Liver (tissue), 9 donors: ENCODE data around the gene RNMT. TPM values are rescaled to one million over a fixed set of nuclear protein-coding genes. Genes with fewer than 3 reads are reported as not detected.
"Not testable (repeated sequence)": the region's sequence is repeated elsewhere in the genome, so short reads cannot be mapped to it uniquely, and the experiment has no call there.

Experiments used
- DNase-seq: peaks from one replicate; pipeline ENCODE4 v3.0.0-alpha.2; 2017; ENCODE audit warnings: low spot score
- H3K27ac ChIP-seq, 2 donors: one replicate each; pipeline ENCODE4 v1.7.0; 2013; ENCODE audit warnings: inconsistent platforms in 2 of 2, low read length in 2 of 2, control low read depth in 1 of 2, low read depth in 1 of 2, mild to moderate bottlenecking in 1 of 2
- H3K27me3 ChIP-seq, 4 donors: one replicate each; pipeline versions ENCODE4 v1.6.1 to v1.7.0; 2013; ENCODE audit warnings: low read length in 3 of 4, inconsistent platforms in 1 of 4, mild to moderate bottlenecking in 1 of 4, moderate library complexity in 1 of 4; ENCODE audit not compliant: control insufficient read depth in 4 of 4, insufficient read depth in 4 of 4
- H3K36me3 ChIP-seq, 4 donors: one replicate each; pipeline versions ENCODE4 v1.6.1 to v1.7.0; 2013; ENCODE audit warnings: low read length in 3 of 4, mild to moderate bottlenecking in 3 of 4, low read depth in 1 of 4, moderate library complexity in 1 of 4; ENCODE audit not compliant: control insufficient read depth in 4 of 4, insufficient read depth in 3 of 4
- H3K4me1 ChIP-seq, 4 donors: one replicate each; pipeline versions ENCODE4 v1.6.1 to v1.7.0; 2013; ENCODE audit warnings: low read length in 3 of 4, mild to moderate bottlenecking in 3 of 4, moderate library complexity in 1 of 4; ENCODE audit not compliant: control insufficient read depth in 4 of 4, insufficient read depth in 4 of 4
- H3K4me3 ChIP-seq, 3 donors: one replicate each; pipeline versions ENCODE4 v1.6.1 to v1.7.0; 2013; ENCODE audit warnings: low read length in 3 of 3, control low read depth in 1 of 3, low read depth in 1 of 3, mild to moderate bottlenecking in 1 of 3
- H3K9ac ChIP-seq, 2 donors: one replicate each; pipeline ENCODE4 v1.7.0; 2013; ENCODE audit warnings: low read length in 2 of 2, mild to moderate bottlenecking in 2 of 2, moderate library complexity in 2 of 2, control low read depth in 1 of 2, low read depth in 1 of 2
- H3K9me3 ChIP-seq, 4 donors: one replicate each; pipeline versions ENCODE4 v1.6.1 to v1.7.0; 2013; ENCODE audit warnings: low read length in 3 of 4; ENCODE audit not compliant: control insufficient read depth in 4 of 4
- ATF3 ChIP-seq: IDR thresholded peaks from 2 replicates; pipeline ENCODE4 v1.6.1; 2016; ENCODE audit warnings: antibody characterized with exemption
- CTCF ChIP-seq: fragments of 150-350 bp; IDR thresholded peaks from 2 replicates; pipeline ENCODE4 v1.5.1; 2017; ENCODE audit warnings: improper control_type of control experiment, low read depth, low read length; ENCODE audit not compliant: missing input control
- EGR1 ChIP-seq, 2 donors: IDR thresholded peaks; 2 replicates each; pipeline ENCODE4 v1.6.1; 2016 to 2018; ENCODE audit warnings: antibody characterized with exemption in 2 of 2, low read depth in 2 of 2
- FOXA1 ChIP-seq: IDR thresholded peaks from 2 replicates; pipeline ENCODE4 v1.6.1; 2016; ENCODE audit warnings: antibody characterized with exemption
- FOXA2 ChIP-seq: IDR thresholded peaks from 2 replicates; pipeline ENCODE4 v1.6.1; 2016; ENCODE audit warnings: antibody characterized with exemption
- GABPA ChIP-seq, 2 donors: IDR thresholded peaks in 1 of 2; conservative IDR thresholded peaks in 1 of 2; 2 replicates each; pipeline ENCODE4 v1.6.1; 2016; ENCODE audit warnings: antibody characterized with exemption in 2 of 2, mild to moderate bottlenecking in 1 of 2, moderate library complexity in 1 of 2
- HNF4A ChIP-seq, 2 donors: conservative IDR thresholded peaks; 2 replicates each; pipeline ENCODE4 v1.6.1; 2016; ENCODE audit warnings: antibody characterized with exemption in 2 of 2, mild to moderate bottlenecking in 2 of 2
- HNF4G ChIP-seq: IDR thresholded peaks from 2 replicates; pipeline ENCODE4 v1.6.1; 2016; ENCODE audit warnings: antibody characterized with exemption
- JUND ChIP-seq, 2 donors: IDR thresholded peaks; 2 replicates each; pipeline ENCODE4 v1.6.1; 2016; ENCODE audit warnings: antibody characterized with exemption in 2 of 2
- MAX ChIP-seq: IDR thresholded peaks from 2 replicates; pipeline ENCODE4 v1.6.1; 2016; ENCODE audit warnings: antibody characterized with exemption
- RAD21 ChIP-seq, 2 donors: IDR thresholded peaks; 2 replicates each; pipeline ENCODE4 v1.6.1; 2016; ENCODE audit warnings: antibody characterized with exemption in 2 of 2, mild to moderate bottlenecking in 2 of 2
- REST ChIP-seq: IDR thresholded peaks from 2 replicates; pipeline ENCODE4 v1.6.1; 2016; ENCODE audit warnings: antibody characterized with exemption, mild to moderate bottlenecking
- SP1 ChIP-seq: IDR thresholded peaks from 2 replicates; pipeline ENCODE4 v1.6.1; 2018; ENCODE audit warnings: antibody characterized with exemption, mild to moderate bottlenecking
- TAF1 ChIP-seq: conservative IDR thresholded peaks from 2 replicates; pipeline ENCODE4 v1.6.1; 2016; ENCODE audit warnings: antibody characterized with exemption, mild to moderate bottlenecking
- YY1 ChIP-seq: IDR thresholded peaks from 2 replicates; pipeline ENCODE4 v1.6.1; 2016; ENCODE audit warnings: antibody characterized with exemption, mild to moderate bottlenecking
- ZBTB33 ChIP-seq: IDR thresholded peaks from 2 replicates; pipeline ENCODE4 v1.6.1; 2016; ENCODE audit warnings: antibody characterized with exemption
- WGBS: extraction: QIAGEN DNeasy Blood & Tissue Kit; methylation state at CpG from one replicate; pipeline ENCODE4 v1.1.7; 2013; 5-methylcytosine and 5-hydroxymethylcytosine counted together
- polyA plus RNA-seq, 2 donors: library from polyadenylated mRNA; stranded (reverse) in 1 of 2; unstranded in 1 of 2; fragments of 200-250 nt in 1 of 2; fragments of >200 nt in 1 of 2; fragmentation: Nextera tagmentation in 1 of 2; extraction: Ambion mirVana in 1 of 2; gene quantifications; one replicate each; pipeline versions ENCODE4 v1.2.1 to v1.2.3, GENCODE V29; 2013 to 2015
- total RNA-seq, 2 donors: library from RNA; depleted of rRNA; stranded (reverse); fragments of >200 nt; gene quantifications; one replicate each; pipeline ENCODE4 v1.2.3, GENCODE V29; 2014
- donor health status: healthy.
- donor health status: healthy.
- donor health status: healthy.
- donor health status: healthy.
- donor health status: healthy.

RNMT gene
- total and polyA plus RNA-seq, 4 donors: 4.9 to 23.1 (median 11.3) TPM

GRCh38 chr18:13695337-13695736, 31.1 kb upstream of the RNMT start:
- not testable (repeated sequence) for H3K9me3 ChIP-seq, H3K27me3 ChIP-seq, H3K4me1 ChIP-seq, H3K4me3 ChIP-seq, H3K36me3 ChIP-seq, DNase-seq, H3K27ac ChIP-seq, H3K9ac ChIP-seq
- WGBS: 95% methylated on average over 5 of the region's 5 CpGs

GRCh38 chr18:13696961-13697360, 29.5 kb upstream of the RNMT start:
- no peak for DNase-seq
- Histone ChIP-seq H3K36me3 (peaks cover 0 to 1% (median 0%) of the 10 kb centered on the region in 4 donors), H3K27me3 (no peaks in the 10 kb centered on the region), H3K4me1 (no peaks in the 10 kb centered on the region), H3K9ac (no peak overlapping the region), H3K27ac (no peak overlapping the region), H3K4me3 (no peak overlapping the region), H3K9me3 (peaks cover 0 to 4% (median 0%) of the 10 kb centered on the region in 4 donors)
- no peak for TF ChIP-seq YY1
- no peak for TF ChIP-seq SP1
- TF ChIP-seq CTCF: no peak
- no peak for TF ChIP-seq HNF4A (conservative IDR thresholded peaks at IDR 0.05)
- TF ChIP-seq TAF1: no peak
- no peak for TF ChIP-seq FOXA2
- TF ChIP-seq RAD21 (IDR thresholded peaks at IDR 0.05): no peak
- TF ChIP-seq JUND (IDR thresholded peaks at IDR 0.05): no peak
- TF ChIP-seq ATF3: no peak
- TF ChIP-seq REST: no peak
- no peak for TF ChIP-seq FOXA1
- TF ChIP-seq ZBTB33: no peak
- no peak for TF ChIP-seq MAX
- no peak for TF ChIP-seq GABPA (IDR thresholded peaks at IDR 0.05 in 1 of 2, conservative IDR thresholded peaks at IDR 0.05 in 1 of 2)
- no peak for TF ChIP-seq EGR1 (IDR thresholded peaks at IDR 0.05; ENCODE audit: low read depth in 2 of 2)
- TF ChIP-seq HNF4G: no peak
- WGBS: 93% methylated on average over 3 of the region's 3 CpGs
